HG03521 (cell line): ENCODE measurements around the gene SLC25A25.

ENCODE experiments used
- ATAC-seq: cut with Tn5 transposase; IDR thresholded peaks from one replicate; pipeline ENCODE4 v1.9.1; 2021; ENCODE audit warnings: mild to moderate bottlenecking, moderate library complexity; ENCODE audit not compliant: unreplicated experiment

The SLC25A25 gene

DNA sequence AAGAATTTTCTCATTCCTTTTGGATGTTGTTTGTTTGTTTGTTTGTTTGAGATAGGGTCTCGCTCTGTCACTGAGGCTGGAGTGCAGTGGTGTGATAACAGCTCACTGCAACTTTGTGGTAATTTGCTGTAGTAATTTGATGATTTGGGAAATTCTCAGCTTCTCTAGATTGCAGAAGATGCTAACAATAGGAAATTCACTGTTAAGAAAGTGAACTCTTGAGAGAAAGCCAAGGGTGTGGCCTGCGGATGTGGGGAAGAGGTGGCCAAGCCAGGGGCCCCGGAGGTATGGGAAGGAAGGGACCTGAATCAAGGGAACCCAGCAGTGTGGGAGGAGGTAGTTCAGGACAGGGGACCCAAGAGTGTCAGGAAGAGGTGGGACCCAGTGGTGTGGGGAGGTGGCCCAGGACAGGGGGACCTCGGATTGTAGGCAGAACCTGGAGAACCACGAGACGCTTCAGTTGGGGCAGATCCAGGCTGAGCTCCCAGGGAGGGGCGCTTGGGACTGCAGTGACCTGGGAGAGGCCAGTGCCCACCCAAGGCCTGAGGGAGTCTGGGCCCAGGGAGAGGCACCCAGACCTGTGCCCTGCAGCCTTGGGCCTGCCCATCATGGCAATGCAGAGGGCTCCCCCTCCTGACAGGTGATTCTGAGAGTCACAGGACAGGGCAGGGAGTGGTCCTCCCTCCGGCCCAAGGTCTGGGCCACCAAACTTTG, 75.7 kb downstream of the SLC25A25 start:
- no peak for ATAC-seq

DNA sequence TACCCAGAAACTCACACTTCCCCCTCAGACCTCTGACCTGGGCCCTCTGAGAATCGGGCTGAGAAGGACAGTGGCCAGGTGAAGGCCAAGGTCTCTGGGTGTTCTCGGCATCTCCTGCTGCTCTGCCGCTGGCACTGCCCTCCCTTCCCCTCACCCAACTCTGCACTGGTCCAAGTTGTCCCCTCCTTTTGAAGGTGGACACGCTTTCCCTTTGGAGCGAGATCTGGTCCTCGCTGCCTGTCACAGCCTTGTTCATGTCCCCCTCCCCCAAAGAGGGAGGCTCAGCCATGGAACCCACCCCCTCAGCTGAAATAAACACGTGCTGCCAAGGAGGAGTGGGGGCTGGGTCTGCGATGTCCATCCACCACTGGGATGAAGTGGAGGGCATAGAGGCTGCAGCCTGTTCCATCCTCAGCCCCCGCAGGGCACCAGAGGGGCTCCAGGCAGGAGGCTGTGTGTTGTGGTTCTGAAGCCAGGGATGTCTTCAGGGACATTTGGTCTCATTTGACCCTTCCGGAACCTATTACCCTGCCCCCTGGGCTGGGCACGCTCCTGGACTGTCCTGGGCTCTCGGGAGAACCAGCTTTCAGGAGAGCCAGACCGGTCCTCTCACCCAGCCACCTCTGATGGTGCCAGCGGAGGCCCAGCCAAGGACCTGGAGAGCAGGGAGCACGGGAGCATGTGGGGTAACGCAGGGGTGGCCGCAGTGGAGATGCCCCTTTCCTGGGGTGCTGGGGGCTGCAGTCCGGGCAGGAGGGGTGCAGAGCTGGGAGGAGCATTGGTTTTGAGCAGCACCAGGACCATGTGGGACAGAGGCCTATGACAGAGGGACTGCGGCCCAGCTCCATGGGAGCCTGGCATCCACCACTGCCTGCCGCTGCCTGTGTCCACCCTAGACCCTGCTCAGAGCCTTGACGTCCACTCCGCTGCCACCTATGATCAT, 76.5 kb downstream of the SLC25A25 start:
- no peak for ATAC-seq

DNA sequence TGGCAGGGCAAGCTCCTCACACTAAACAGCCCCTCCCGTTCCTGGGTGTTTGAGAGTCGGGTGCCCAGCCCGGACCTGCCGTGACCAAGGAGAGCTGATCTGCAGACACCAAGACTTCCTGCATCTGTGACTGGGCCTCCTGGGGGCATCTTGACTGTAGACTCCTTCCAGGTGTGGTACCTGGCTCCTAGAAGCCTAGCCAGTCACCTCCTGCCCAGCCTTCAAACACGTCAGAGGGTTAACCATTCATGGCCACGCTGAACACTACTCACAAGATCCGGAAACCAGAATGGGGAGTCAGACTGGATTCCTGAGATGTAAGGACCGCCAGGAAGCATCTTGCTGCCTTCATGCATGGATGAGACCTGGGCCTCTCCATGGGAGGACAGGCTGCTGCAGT, 77.5 kb downstream of the SLC25A25 start:
- no peak for ATAC-seq

DNA sequence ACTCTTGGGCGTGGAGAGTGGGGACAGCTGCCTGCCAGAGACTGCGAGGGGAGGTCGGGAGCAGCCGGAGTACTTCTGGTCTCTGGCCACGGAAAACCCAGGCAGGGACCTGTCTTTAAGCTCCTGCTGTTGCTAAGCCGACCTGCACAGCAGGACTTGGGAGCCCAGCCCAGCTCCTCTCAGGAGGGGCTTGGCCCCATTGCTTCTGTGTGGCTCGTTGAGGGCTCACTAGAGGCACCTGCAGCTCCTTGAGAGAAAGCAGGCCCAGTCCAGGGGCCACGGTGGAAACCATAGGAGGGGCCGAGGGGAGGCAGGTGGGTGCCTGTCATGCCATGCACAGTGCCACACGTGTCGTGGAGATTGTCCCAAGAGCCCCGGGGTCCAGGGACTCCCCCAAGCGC, 77.9 kb downstream of the SLC25A25 start:
- ATAC-seq: no peak

DNA sequence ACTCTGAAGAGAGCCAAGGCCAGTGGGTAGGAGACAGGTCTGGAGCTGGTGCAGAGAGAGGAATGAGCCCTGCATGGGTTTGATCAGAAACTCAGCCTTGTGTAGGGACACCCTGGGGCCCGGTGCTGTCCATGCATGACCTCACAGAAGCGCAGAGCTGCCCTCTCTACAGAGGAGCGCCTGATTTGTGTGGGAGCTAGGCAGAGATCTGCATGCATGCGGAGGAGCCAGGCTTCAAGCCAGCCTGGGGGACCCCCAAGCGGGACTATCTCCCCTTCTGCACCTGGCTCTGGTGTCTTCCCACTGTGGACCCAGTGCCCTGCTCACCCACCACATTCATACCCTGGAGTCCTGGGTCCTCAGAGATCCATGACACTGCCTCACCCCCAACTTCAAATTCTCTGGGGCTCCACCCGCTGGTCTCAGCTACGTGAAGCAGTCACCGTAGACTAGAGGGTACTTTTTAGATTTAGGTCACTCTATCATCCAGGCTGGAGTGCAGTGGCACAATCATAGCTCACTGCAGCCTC, 78.6 kb downstream of the SLC25A25 start:
- ATAC-seq: no peak

DNA sequence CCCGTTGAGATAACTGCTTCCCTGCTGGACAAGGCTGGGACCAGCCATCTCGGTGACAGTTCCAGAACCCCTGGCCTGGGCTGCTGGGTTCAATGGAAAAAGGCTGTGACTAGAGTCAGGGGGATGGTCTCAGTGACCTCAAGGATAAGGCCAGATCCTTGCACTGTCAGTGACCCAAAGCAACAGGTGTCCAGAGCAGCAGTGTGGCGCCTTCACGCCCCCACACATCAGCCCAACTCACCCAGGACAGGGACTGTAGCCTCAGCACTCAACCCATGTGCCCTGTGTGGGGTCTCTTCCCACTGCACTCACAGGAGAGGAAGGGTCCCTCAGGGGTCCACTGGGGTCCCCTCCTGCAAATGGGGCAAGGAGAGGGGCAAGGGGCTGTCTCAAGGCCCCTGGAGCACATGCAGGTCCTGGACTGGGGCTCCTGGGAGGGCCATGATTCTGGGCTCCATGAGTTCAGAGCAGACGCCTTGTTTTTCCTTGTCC, 80.5 kb downstream of the SLC25A25 start:
- ATAC-seq: no peak

DNA sequence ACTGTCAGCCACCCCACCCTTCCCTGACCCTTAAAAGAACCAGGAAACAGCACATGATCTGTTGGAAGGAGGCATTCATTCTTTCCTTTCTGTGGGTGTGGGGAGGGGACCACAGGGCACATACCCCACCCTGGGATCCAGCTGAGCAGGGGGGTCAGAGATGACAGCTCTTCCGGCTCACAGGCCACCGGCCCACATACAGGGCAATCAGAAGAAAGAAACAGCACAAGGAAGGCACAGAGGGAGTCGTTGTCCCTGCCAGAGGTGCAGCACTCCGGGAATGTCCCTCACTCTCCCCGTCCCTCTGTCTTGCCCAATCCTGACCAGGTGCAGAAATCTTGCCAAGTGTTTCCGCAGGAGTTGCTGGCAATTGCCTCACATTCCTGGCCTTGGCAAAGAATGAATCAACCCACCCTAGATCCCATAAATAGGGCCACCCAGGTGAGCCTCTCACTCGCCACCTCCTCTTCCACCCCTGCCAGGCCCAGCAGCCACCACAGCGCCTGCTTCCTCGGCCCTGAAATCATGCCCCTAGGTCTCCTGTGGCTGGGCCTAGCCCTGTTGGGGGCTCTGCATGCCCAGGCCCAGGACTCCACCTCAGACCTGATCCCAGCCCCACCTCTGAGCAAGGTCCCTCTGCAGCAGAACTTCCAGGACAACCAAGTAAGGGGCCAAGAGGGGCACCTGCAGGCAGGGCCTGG, 81.1 kb downstream of the SLC25A25 start, which contains the start of gene LCN2:
Gene LCN2, plus strand, starts transcription at position 453 of the 701 bp plus-strand sequence. Its CDS starts 73 bp downstream, at position 526.
- no peak for ATAC-seq

DNA sequence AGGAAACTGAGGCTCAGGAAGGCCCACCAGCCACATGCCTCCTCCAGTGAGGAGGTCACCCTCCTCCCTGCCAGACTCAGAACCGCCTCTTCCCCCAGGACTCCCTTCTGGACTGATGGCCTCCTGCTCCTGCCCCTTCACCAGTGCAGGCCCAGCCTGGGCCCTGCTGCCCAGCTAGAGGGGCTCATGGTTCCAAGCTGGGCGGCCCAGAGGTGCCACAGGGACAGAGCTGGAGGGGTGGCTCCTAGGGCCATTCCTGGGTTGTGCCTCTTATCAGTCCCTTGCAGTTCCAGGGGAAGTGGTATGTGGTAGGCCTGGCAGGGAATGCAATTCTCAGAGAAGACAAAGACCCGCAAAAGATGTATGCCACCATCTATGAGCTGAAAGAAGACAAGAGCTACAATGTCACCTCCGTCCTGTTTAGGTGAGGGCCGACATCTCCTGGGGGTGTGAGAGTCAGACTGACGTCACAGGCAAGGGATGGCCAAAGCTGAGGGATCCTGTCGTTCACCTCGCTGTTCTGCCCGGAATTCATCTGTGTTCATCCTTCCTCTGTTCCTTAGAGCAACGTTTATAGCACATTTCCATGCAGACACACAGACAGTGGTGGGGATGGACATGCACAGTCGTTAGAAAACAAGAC, 82.0 kb downstream of the SLC25A25 start:
- ATAC-seq: no peak

DNA sequence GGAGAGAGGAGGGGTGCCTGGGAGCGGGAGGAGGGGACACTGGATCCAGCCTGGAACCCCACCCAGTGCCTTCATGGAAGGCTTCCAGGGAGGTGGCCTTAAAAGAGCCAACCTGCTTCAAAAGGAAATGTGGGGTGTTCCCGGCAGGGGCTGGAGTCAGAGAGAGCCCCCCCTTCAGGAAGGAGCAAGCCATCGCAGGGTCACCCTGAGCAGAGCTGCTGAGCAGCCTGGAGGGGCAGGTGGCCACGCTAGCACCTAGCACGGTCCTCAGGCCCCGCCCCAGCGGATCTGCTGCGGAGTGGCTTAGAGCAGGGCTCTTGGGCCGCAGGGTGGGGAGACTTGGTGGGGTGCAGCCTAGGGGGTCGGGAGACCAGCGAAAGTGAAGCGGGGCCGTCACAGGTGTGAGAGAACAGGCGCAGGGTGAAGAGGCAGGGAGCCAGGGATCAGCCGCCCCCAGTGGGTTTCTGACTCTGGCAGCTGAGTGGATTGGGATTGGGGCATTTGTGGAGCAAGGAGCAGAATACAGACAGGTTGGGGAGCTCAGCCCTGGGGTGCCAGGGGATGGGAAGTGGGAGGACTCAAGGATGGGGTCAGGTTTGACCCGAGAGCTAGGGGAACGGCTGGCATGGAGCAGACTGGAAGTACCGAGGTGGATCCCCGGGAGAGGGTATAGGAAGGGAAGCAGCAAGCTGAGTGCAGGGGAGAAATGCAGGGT, 82.7 kb downstream of the SLC25A25 start:
- no peak for ATAC-seq

DNA sequence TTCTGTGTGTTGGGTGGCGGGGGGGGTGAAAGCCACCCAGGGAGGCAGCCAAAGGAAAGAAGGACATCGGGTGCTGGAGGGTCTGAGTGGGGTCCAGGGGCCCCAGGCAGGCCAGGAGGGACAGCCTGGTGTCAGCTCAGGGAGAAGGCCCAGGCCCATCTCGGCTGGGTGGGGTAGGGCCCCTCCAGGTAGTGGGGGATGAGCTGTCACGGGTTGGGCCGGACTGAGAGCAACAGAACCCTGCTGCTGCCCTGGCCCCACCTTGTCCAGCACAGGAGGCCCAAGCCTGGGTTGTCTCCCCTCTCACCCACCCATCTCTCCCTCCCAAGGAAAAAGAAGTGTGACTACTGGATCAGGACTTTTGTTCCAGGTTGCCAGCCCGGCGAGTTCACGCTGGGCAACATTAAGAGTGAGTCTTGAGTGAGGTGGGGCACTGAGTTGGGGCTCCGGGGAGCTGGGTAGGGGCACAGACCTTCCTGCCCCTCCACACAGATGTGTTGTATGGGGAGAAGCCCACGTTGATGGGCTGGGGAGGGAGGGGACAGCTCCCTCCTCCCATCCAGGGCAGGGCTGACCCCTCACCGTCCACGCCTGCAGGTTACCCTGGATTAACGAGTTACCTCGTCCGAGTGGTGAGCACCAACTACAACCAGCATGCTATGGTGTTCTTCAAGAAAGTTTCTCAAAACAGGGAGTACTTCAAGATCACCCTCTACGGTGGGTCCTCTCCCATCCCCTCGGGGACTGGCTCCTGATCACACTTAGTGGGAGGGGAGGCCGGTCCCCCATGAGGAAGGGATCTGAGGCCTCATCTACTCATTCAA, 83.5 kb downstream of the SLC25A25 start:
- no peak for ATAC-seq

DNA sequence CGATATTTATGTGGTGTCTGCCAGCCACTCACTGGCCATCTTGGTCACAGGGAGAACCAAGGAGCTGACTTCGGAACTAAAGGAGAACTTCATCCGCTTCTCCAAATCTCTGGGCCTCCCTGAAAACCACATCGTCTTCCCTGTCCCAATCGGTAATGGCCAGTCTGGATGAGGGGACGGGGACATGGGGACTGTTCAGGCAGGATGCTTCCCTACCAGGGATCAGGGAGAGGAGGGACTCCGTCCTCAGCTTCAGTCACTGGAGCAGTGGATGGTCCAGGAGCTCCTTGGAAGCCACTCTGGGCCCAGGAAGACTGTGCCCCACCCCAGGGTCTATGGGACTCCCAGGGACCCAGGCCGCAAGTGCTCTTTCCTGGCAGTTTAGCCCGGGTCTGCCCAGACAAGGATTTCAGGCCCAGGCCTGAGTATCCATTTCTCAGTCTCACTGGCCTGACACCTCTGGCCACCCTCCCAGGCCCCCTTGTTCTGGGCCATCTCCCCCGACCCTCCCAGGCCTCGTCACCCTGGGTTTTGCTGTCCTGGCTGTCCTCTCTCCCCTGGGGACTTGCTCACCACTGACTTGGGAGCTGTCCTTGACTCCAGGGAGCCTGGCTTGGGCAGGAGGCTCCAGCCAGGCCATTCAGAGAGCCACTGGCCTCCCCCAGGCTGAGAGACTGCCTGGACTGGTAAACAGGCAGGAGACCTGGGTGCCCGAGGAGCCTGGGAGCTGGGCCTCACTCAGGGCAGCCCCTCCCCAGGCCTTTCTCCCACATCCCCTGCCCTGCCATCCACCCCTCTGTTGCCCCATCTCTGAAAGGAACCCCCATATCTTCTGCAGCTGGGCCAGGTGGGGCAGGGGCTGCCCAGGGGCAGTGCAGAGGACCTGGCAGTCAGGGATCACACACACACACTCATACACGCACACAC, 84.4 kb downstream of the SLC25A25 start:
- no peak for ATAC-seq

DNA sequence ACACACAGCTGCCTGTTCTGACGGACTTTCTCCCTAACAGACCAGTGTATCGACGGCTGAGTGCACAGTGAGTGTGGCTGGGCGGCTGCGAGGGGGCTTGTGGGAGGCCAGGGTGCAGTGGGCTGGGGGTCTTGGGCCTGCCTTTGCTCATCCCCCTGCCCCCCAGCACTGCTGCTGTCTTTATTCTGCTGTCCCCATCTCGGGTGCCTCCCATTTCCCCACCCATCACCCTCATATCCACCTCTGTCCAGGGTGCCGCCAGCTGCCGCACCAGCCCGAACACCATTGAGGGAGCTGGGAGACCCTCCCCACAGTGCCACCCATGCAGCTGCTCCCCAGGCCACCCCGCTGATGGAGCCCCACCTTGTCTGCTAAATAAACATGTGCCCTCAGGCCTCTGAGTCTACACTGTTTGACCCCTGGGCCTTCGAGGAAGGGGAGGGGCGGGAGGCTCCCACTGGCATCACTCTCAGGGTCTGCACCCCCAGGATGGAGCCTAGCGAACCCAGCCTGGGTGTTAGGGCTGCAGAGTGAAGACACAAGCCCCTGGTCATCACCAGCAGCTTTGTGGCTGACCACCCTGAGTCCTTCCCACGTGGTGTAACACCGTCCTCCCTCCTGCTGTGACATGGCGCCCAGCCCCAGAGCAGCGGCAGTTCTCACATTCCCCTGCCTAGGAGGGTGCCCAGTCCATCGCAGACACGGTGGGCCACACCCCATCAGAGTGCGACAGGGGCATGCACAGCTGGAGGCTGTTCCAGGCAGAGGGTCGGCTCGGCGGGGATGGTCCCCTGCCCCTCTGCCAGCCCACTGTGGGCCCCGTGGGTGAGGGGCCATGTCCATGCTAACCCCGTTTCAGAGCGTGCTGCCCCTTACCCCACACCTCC, 85.3 kb downstream of the SLC25A25 start:
- no peak for ATAC-seq

DNA sequence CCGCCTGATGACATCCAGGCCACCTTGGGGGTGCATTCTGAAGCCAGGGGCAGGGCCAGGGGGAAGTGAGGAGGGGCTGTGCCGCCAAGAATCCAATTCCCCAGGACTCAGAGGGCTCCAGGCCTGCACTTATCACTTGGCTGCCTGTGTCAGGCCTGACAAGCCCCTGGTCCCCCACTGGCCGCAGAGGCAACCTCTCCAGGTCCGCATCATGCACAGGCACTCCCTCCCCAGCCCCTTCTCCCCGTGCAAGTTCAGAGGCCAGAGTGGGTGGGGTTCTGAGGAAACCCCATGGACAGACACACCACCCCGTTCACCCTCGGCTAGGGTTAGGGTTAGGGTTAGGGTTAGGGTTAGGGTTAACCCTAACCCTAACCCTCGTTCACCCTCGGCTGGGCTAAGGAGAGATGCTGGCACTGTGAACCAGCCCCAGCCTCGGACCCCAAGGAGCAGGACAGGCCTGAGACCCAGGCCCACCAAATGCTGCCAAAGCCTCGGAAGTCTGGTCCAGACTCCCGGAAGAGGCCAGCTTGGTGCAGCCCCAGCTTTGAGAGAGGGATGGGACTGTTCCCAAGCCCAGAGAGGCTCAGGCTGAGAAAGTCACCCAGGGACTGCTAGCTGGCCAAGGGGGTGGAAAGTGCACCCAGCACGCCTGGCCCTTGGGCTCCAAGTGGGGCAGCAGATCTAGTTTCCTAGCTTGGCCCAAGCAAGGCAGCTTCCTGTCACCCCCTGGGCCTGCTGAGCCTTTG, 86.1 kb downstream of the SLC25A25 start:
- no peak for ATAC-seq

DNA sequence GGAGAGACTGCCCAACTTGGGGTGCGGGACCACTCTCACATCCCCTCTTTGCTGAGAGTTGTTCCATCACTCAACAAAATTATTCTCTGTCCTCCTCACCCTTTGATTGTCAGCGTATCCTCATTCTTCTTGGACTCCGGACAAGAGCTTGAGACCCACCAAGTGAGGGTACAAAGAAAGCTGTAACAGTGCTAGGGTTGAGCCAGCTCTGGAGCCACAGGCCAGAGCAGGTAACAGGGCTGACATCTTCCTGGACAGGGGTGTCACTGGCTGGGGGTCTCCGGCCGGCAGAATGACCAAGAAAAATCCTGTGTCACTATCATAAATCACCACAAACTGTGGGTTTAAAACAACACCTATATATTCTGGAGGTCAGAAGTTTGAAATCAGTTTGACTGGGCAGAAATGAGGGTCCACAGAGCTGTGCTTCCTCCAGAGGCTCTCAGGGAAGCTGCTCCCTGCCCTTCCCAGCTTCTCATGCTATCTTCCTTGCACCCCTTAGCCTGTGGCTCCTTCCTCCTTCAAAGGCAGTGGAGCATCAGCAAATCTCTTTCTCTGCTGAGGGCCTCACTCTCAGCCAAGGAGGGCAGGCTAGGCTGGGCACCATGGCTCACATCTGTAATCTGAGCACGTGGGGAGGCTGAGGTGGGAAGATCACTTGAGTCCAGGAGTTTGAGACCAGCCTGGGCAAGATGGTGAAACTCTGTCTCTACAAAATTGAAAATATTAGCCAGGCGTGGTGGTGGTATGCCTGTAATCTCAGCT, 87.9 kb downstream of the SLC25A25 start:
- ATAC-seq: no peak
